HepG2 (cell line): Measurements from ENCODE around the gene ZNF367. TPM values are rescaled to one million over a fixed set of nuclear protein-coding genes. Genes with fewer than 3 reads are reported as not detected.

Experiments
- ATAC-seq: fragments of 200-7000 bp; cut with Tn5 transposase; 3 replicates; pipeline ENCODE4 v1.9.1; 2020; ENCODE audit warnings: mild to moderate bottlenecking, moderate library complexity
- BruUV-seq: library from RNA; stranded (reverse); fragments of 400-500 nt; replicated peaks from 2 replicates; lab custom pipeline; 2021; lab: Mats Ljungman, UMichigan
- CTCF ChIA-PET: fragments of 300-600 bp; formaldehyde crosslinking; extraction: SDS; loops from one replicate; lab custom pipeline; 2021; ENCODE audit warnings: low total read pairs, inconsistent platforms, low intra/inter-chr PET ratio; lab: Yijun Ruan, JAX
- POLR2A ChIA-PET: fragments of 350-600 bp; sonication (Branson Sonifier 250); formaldehyde crosslinking; loops from one replicate; lab custom pipeline; 2020; ENCODE audit warnings: antibody characterized with exemption, inconsistent platforms; lab: Yijun Ruan, JAX
- DNase-seq: peaks from one replicate; pipeline ENCODE4 v3.0.0-alpha.2; 2015; ENCODE audit warnings: low spot score
- FAIRE-seq: peaks from 3 replicates; lab custom pipeline; 2011; peaks lifted over from hg19 to GRCh38; lab: Jason Lieb, UNC
- H2AFZ ChIP-seq: one replicate; pipeline ENCODE4 v1.6.1; 2011; ENCODE audit warnings: low read length, inconsistent platforms
- H3K27ac ChIP-seq: fragments of 300-600 bp; 3 replicates; pipeline ENCODE4 v1.8.0; 2011; ENCODE audit warnings: mixed run types, mild to moderate bottlenecking, mixed read lengths, low read length, inconsistent platforms; ENCODE audit not compliant: insufficient read depth; ENCODE audit errors: extremely low read length
- H3K27me3 ChIP-seq, 2 experiments: fragments of 200-600 bp in 1 of 2; 2 replicates in 1 of 2; 3 replicates in 1 of 2; pipeline versions ENCODE4 v1.6.0 to v1.8.0; 2011; ENCODE audit warnings: low read length in 2 of 2, mild to moderate bottlenecking in 2 of 2, moderate library complexity in 2 of 2, inconsistent platforms in 1 of 2; ENCODE audit not compliant: insufficient read depth in 2 of 2, control insufficient read depth in 1 of 2
- H3K36me3 ChIP-seq, 2 experiments: fragments of 200-600 bp in 1 of 2; replicated peaks in 1 of 2; 2 replicates in 1 of 2; 3 replicates in 1 of 2; pipeline versions ENCODE4 v1.5.1 to v1.8.0; 2011; ENCODE audit warnings: low read length in 2 of 2, inconsistent platforms in 1 of 2; ENCODE audit not compliant: insufficient read depth in 2 of 2, control insufficient read depth in 1 of 2
- H3K4me1 ChIP-seq: 2 replicates; pipeline ENCODE4 v1.5.1; 2012; ENCODE audit warnings: low read length, inconsistent platforms; ENCODE audit not compliant: insufficient read depth
- H3K4me2 ChIP-seq: 2 replicates; pipeline ENCODE4 v1.6.0; 2011; ENCODE audit warnings: low read depth, low read length, inconsistent platforms
- H3K4me3 ChIP-seq, 3 experiments: fragments of 200-600 bp in 1 of 3; sonication (generic), shearing (Covaris generic) in 1 of 3; replicated peaks in 1 of 3; 2 replicates each; pipeline ENCODE4 v1.5.1; 2011 to 2016; ENCODE audit warnings: low read length in 3 of 3, inconsistent platforms in 2 of 3, low read depth in 2 of 3, mild to moderate bottlenecking in 2 of 3, control low read depth in 1 of 3, mixed read lengths in 1 of 3; ENCODE audit not compliant: insufficient read depth in 1 of 3
- H3K79me2 ChIP-seq: one replicate; pipeline ENCODE4 v1.6.1; 2011; ENCODE audit warnings: low read length, inconsistent platforms; ENCODE audit not compliant: insufficient read depth
- H3K9ac ChIP-seq: 2 replicates; pipeline ENCODE4 v1.6.0; 2011; ENCODE audit warnings: mild to moderate bottlenecking, low read depth, low read length, inconsistent platforms; ENCODE audit not compliant: insufficient read depth
- H3K9me3 ChIP-seq: 2 replicates; pipeline ENCODE4 v1.5.1; 2012; ENCODE audit warnings: mild to moderate bottlenecking, low read length
- H4K20me1 ChIP-seq: 2 replicates; pipeline ENCODE4 v1.6.0; 2011; ENCODE audit warnings: inconsistent platforms, mild to moderate bottlenecking, low read length, moderate library complexity; ENCODE audit not compliant: insufficient read depth
- HNF4A ChIP-seq: sonication (generic); formaldehyde crosslinking; IDR thresholded peaks from 2 replicates; pipeline ENCODE4 v1.4.0; 2020; ENCODE audit warnings: missing genetic modification reagents
- IKZF5 ChIP-seq: IDR thresholded peaks from 2 replicates; pipeline ENCODE4 v1.6.1; 2018; ENCODE audit warnings: missing genetic modification reagents, mild to moderate bottlenecking, missing compliant biosample characterization
- NR2C2 ChIP-seq: sonication (generic); formaldehyde crosslinking; IDR thresholded peaks from 2 replicates; pipeline ENCODE4 v1.4.0; 2020; ENCODE audit warnings: missing genetic modification reagents, mild to moderate bottlenecking, moderate library complexity, borderline replicate concordance
- PRDM4 ChIP-seq: sonication (generic); formaldehyde crosslinking; IDR thresholded peaks from 2 replicates; pipeline ENCODE4 v1.9.0; 2021; ENCODE audit warnings: missing genetic modification reagents, borderline replicate concordance
- RBAK ChIP-seq: sonication (generic); formaldehyde crosslinking; IDR thresholded peaks from 2 replicates; pipeline ENCODE4 v1.5.1; 2020; ENCODE audit warnings: mild to moderate bottlenecking, missing genetic modification reagents
- RXRB ChIP-seq: IDR thresholded peaks from 2 replicates; pipeline ENCODE4 v1.6.1; 2016; ENCODE audit warnings: borderline replicate concordance, missing genetic modification reagents, missing compliant biosample characterization
- SMC3 ChIP-seq: IDR thresholded peaks from 2 replicates; pipeline ENCODE4 v1.6.1; 2011; ENCODE audit warnings: low read length, improper control_type of control experiment
- SNAPC5 ChIP-seq: sonication (generic); formaldehyde crosslinking; IDR thresholded peaks from 2 replicates; pipeline ENCODE4 v1.8.1; 2023; ENCODE audit warnings: mild to moderate bottlenecking, missing genetic modification reagents, borderline replicate concordance
- THAP8 ChIP-seq: sonication (generic); formaldehyde crosslinking; IDR thresholded peaks from 2 replicates; pipeline ENCODE4 v1.5.1; 2020; ENCODE audit warnings: missing genetic modification reagents, mild to moderate bottlenecking, borderline replicate concordance
- TRIM22 ChIP-seq: fragments of 450-650 bp; IDR thresholded peaks from 2 replicates; pipeline ENCODE4 v1.6.1; 2017
- ZNF282 ChIP-seq: fragments of 450-650 bp; IDR thresholded peaks from 2 replicates; pipeline ENCODE4 v1.6.1; 2018; ENCODE audit not compliant: partially characterized antibody
- ZNF512 ChIP-seq: sonication (generic); formaldehyde crosslinking; IDR thresholded peaks from 2 replicates; pipeline ENCODE4 v1.4.0; 2020; ENCODE audit warnings: mild to moderate bottlenecking, missing genetic modification reagents
- ZNF572 ChIP-seq: sonication (generic); formaldehyde crosslinking; IDR thresholded peaks from 2 replicates; pipeline ENCODE4 v1.5.1; 2020; ENCODE audit warnings: mild to moderate bottlenecking, missing genetic modification reagents
- ZSCAN31 ChIP-seq: sonication (generic); formaldehyde crosslinking; IDR thresholded peaks from 2 replicates; pipeline ENCODE4 v1.5.0; 2020; ENCODE audit warnings: low read depth, mild to moderate bottlenecking, missing genetic modification reagents
- WGBS: methylation state at CpG from one replicate; pipeline ENCODE4 v1.1.6; 2017; ENCODE audit warnings: low lambda C conversion rate; 5-methylcytosine and 5-hydroxymethylcytosine counted together
- in situ Hi-C: cut with HindIII; loops from 2 replicates; pipeline ENCODE4 v1.10.0; 2017; ENCODE audit warnings: low pct_unique_long_range_greater_than_20kb; ENCODE audit not compliant: extremely low pct_ligation_motif_present
- intact Hi-C: fragments of 100-400 bp; cut with micrococcal nuclease; formaldehyde crosslinking; loops from one replicate; pipeline ENCODE4 v1.10.0; 2022; ENCODE audit not compliant: unreplicated experiment
- polyA plus RNA-seq, 8 experiments: library from polyadenylated mRNA; depleted of rRNA in 3 of 8; stranded (reverse) in 7 of 8; unstranded in 1 of 8; fragments of >200 nt; fragmentation: Illumina TruSeq in 4 of 8; extraction: Trizol in 4 of 8; gene quantifications; 2 replicates each; pipeline versions ENCODE4 v1.2.1 to v1.2.3, GENCODE V29; 2011 to 2016; ENCODE audit warnings: low read depth in 4 of 8, missing spikeins in 1 of 8, mixed read lengths in 1 of 8; ENCODE audit not compliant: insufficient read depth in 1 of 8
- total RNA-seq, 5 experiments: library from RNA; depleted of rRNA; stranded (reverse); fragments of >200 nt; fragmentation: Illumina TruSeq; extraction: Trizol; gene quantifications; 2 replicates each; pipeline ENCODE4 v1.2.3, GENCODE V29; 2016; ENCODE audit warnings: low read depth in 1 of 5

The ZNF367 gene
- total and polyA plus RNA-seq, 2 of the 13 experiments (the other 11 are each of a cell fraction or from before 2014, with no cell fraction given): 2.9 to 7.7 TPM

GRCh38 chr9:96436456-96437126 lies 18.4 kb upstream of the ZNF367 start (continued):
- TF ChIP-seq IKZF5 (CRISPR knock-in tag): peak; percentile 32; the same call in 1 of the 2 replicates
- no peak for TF ChIP-seq ZNF282
- peak; percentile 77 for TF ChIP-seq HNF4A
- TF ChIP-seq, all 625 proteins: peak for 311

- intact Hi-C loops (loop anchor here (5.0 kb wide), 1 partner anchor 109 kb away; no protein-coding TSS in a partner anchor), in situ Hi-C loops (no loop called here)
- Histone ChIP-seq H4K20me1 (no peaks in the 10 kb centered on the region), H3K4me2 (peak overlapping the region; percentile 61), H3K4me3 (peak overlapping the region in 1 of 3 experiments; percentile 35; a peak in 2 of 6 replicates), H3K36me3 (no peaks in the 10 kb centered on the region), H3K27ac (peak overlapping the region; percentile 84), H3K4me1 (peaks cover 64% of the 10 kb centered on the region), H3K9me3 (no peaks in the 10 kb centered on the region), H3K27me3 (no peaks in the 10 kb centered on the region), H3K9ac (peak overlapping the region; percentile 66), H2AFZ (no peak overlapping the region), H3K79me2 (no peaks in the 10 kb centered on the region)
- 34% methylated on average over 2 of the region's 2 CpGs for WGBS
- no peak for ATAC-seq
- ChIA-PET POLR2A (interaction anchor here (0.8 to 2.3 kb wide), 13 partner anchors 11 to 220 kb away, joined by 3 to 9 read pairs (median 3); partner anchors contain the start of genes HABP4, SLC35D2 and ZNF367), CTCF (no interaction called here)
- FAIRE-seq: no peak
- no TSS peak for BruUV-seq
- DNase-seq: no peak
- TF ChIP-seq PRDM4 (no peak), ZSCAN31 (CRISPR knock-in tag) (no peak), RXRB (no peak), SNAPC5 (CRISPR knock-in tag) (peak; percentile 12; the same call in 1 of the 2 replicates), NR2C2 (CRISPR knock-in tag) (no peak), RBAK (no peak), SMC3 (no peak), ZNF512 (CRISPR knock-in tag) (peak; percentile 76; the same call in 1 of the 2 replicates), ZNF572 (no peak), TRIM22 (no peak), THAP8 (no peak)
These were observed 17.9 kb upstream of the ZNF367 start for GRCh38 chr9:96436063-96436455.
